ENCODE results near the gene FNDC3B.

FNDC3B gene

GRCh38 chr3:172002512-172003078 is 36.8 kb upstream of the FNDC3B start:
- no peak overlapping the region for H3K4me3 ChIP-seq (ENCODE audit: low read depth, low read length, poor library complexity, severe bottlenecking)
- no peak overlapping the region for H2AFZ ChIP-seq (ENCODE audit: low read length)
- no peaks in the 10 kb centered on the region for H4K20me1 ChIP-seq (ENCODE audit: insufficient read depth, low read length)
- H3K36me3 ChIP-seq (ENCODE audit: insufficient read depth, low read length) = no peaks in the 10 kb centered on the region
- no peaks in the 10 kb centered on the region for H3K79me2 ChIP-seq (ENCODE audit: insufficient read depth, low read length)
- no peaks in the 10 kb centered on the region for H3K4me1 ChIP-seq (ENCODE audit: insufficient read depth, low read length, severe bottlenecking)
- H3K27me3 ChIP-seq (ENCODE audit: insufficient read depth, low read length) = no peaks in the 10 kb centered on the region
- no peaks in the 10 kb centered on the region for H3K9me3 ChIP-seq (ENCODE audit: low read length)
- no peak overlapping the region for H3K9ac ChIP-seq (ENCODE audit: low read length)
- H3K27ac ChIP-seq (ENCODE audit: low read depth, low read length, poor library complexity, severe bottlenecking) = no peak overlapping the region
- H3K4me2 ChIP-seq (ENCODE audit: low read length) = no peak overlapping the region
- no peaks in the 10 kb centered on the region for H3F3A ChIP-seq (ENCODE audit: insufficient read depth, low read length)
- no peak for TF ChIP-seq EZH2 (IDR thresholded peaks at IDR 0.05; ENCODE audit: borderline replicate concordance, low read length)
- no peak for TF ChIP-seq CTCF (IDR thresholded peaks at IDR 0.05; ENCODE audit: low read length)
- H3K9me2 ChIP-seq (ENCODE audit: low read depth, low read length) = no peaks in the 10 kb centered on the region

DNA sequence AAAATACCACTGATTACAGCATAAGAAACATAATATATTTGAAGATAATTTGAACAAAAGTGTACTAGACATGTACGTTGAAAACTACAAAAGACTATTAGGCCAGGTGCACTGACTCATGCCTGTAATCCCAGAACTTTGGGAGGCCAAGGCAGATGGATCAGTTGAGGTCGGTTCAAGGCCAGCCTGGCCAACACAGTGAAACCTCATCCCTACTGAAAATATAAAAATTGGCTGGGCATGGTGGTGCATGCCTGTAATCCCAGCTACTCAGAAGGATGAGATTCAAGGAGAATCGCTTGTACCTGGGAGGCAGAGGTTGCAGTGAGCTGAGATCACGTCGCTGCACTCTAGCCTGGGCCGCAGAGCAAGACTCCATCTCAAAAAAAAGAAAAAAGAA is 36.2 kb upstream of the FNDC3B start:
- no peak overlapping the region for H3K27ac ChIP-seq (ENCODE audit: low read depth, low read length, poor library complexity, severe bottlenecking)
- H3K4me2 ChIP-seq (ENCODE audit: low read length) = no peak overlapping the region
- no peaks in the 10 kb centered on the region for H3K36me3 ChIP-seq (ENCODE audit: insufficient read depth, low read length)
- H2AFZ ChIP-seq (ENCODE audit: low read length) = no peak overlapping the region
- H3K9ac ChIP-seq (ENCODE audit: low read length) = no peak overlapping the region
- H3K9me2 ChIP-seq (ENCODE audit: low read depth, low read length) = no peaks in the 10 kb centered on the region
- no peaks in the 10 kb centered on the region for H3K9me3 ChIP-seq (ENCODE audit: low read length)
- no peaks in the 10 kb centered on the region for H4K20me1 ChIP-seq (ENCODE audit: insufficient read depth, low read length)
- no peaks in the 10 kb centered on the region for H3K4me1 ChIP-seq (ENCODE audit: insufficient read depth, low read length, severe bottlenecking)
- TF ChIP-seq CTCF (IDR thresholded peaks at IDR 0.05; ENCODE audit: low read length) (no peak), EZH2 (IDR thresholded peaks at IDR 0.05; ENCODE audit: borderline replicate concordance, low read length) (no peak)
- no peaks in the 10 kb centered on the region for H3F3A ChIP-seq (ENCODE audit: insufficient read depth, low read length)
- H3K27me3 ChIP-seq (ENCODE audit: insufficient read depth, low read length) = no peaks in the 10 kb centered on the region
- no peak overlapping the region for H3K4me3 ChIP-seq (ENCODE audit: low read depth, low read length, poor library complexity, severe bottlenecking)
- no peaks in the 10 kb centered on the region for H3K79me2 ChIP-seq (ENCODE audit: insufficient read depth, low read length)

- no peak overlapping the region for H3K4me3 ChIP-seq (ENCODE audit: low read depth, low read length, poor library complexity, severe bottlenecking)
- no peak overlapping the region for H3K27ac ChIP-seq (ENCODE audit: low read depth, low read length, poor library complexity, severe bottlenecking)
- no peaks in the 10 kb centered on the region for H3K79me2 ChIP-seq (ENCODE audit: insufficient read depth, low read length)
- no peak overlapping the region for H2AFZ ChIP-seq (ENCODE audit: low read length)
- H3K9me3 ChIP-seq (ENCODE audit: low read length) = no peaks in the 10 kb centered on the region
- H3K9ac ChIP-seq (ENCODE audit: low read length) = no peak overlapping the region
- no peaks in the 10 kb centered on the region for H3K9me2 ChIP-seq (ENCODE audit: low read depth, low read length)
- no peak for TF ChIP-seq CTCF (IDR thresholded peaks at IDR 0.05; ENCODE audit: low read length)
- TF ChIP-seq EZH2 (IDR thresholded peaks at IDR 0.05; ENCODE audit: borderline replicate concordance, low read length) = no peak
- no peaks in the 10 kb centered on the region for H4K20me1 ChIP-seq (ENCODE audit: insufficient read depth, low read length)
- no peak overlapping the region for H3K4me2 ChIP-seq (ENCODE audit: low read length)
- no peaks in the 10 kb centered on the region for H3K36me3 ChIP-seq (ENCODE audit: insufficient read depth, low read length)
- H3F3A ChIP-seq (ENCODE audit: insufficient read depth, low read length) = no peaks in the 10 kb centered on the region
- no peaks in the 10 kb centered on the region for H3K4me1 ChIP-seq (ENCODE audit: insufficient read depth, low read length, severe bottlenecking)
- H3K27me3 ChIP-seq (ENCODE audit: insufficient read depth, low read length) = no peaks in the 10 kb centered on the region
These were observed 32.4 kb upstream of the FNDC3B start for GRCh38 chr3:172007065-172007370.

All from OCI-LY1 (cell line).